ENCODE measurements around the gene ROS1.
A peak's percentile ranks its signal among the peaks of the same experiment; 100 is the strongest.

Gene ROS1

GRCh38 chr6:117464700-117465099, 39.0 kb upstream of the ROS1 start:
- TF ChIP-seq, protein P1, sequence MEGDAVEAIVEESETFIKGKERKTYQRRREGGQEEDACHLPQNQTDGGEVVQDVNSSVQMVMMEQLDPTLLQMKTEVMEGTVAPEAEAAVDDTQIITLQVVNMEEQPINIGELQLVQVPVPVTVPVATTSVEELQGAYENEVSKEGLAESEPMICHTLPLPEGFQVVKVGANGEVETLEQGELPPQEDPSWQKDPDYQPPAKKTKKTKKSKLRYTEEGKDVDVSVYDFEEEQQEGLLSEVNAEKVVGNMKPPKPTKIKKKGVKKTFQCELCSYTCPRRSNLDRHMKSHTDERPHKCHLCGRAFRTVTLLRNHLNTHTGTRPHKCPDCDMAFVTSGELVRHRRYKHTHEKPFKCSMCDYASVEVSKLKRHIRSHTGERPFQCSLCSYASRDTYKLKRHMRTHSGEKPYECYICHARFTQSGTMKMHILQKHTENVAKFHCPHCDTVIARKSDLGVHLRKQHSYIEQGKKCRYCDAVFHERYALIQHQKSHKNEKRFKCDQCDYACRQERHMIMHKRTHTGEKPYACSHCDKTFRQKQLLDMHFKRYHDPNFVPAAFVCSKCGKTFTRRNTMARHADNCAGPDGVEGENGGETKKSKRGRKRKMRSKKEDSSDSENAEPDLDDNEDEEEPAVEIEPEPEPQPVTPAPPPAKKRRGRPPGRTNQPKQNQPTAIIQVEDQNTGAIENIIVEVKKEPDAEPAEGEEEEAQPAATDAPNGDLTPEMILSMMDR (conservative IDR thresholded peaks at IDR 0.05), result no peak
- no peak overlapping the region for H3K27ac ChIP-seq

GRCh38 chr6:117463762-117464665, 38.3 kb upstream of the ROS1 start:
- no peak overlapping the region for H3K27ac ChIP-seq
- TF ChIP-seq, protein P1 (conservative IDR thresholded peaks at IDR 0.05), result no peak

DNA sequence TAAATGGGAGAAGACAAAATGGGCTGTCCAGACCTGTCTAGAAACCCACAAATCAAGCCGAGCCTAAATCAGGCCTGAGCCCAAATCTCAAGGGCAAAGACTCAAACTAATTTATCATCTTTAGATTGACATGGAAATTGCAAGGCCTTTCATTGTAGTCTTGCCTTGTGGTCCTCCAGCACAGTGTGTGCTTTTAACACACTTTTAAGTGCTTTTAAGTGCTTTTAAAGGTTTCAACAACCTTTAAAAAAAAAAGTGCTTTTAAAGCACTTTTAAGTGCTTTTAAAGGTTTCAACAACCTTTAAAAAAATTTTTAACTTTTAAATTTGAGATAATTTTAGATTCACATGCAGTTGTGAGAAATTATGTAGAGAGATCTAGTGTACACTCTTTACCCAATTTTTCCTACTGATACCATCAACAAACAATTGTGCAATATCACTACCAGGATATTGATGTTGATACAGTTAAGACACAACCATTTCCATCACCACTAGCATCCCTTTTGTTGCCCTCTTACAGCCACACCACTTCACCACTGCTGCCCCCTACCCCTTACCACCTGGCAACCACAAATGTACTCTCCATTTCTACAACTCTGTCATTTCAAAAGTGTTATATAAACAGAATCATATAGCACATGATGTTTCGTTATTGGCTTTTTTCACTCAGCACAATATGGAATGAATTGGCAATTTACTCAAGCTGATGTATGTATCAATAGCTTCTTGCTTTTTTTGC, 33.6 kb upstream of the ROS1 start:
- TF ChIP-seq, protein P1 (conservative IDR thresholded peaks at IDR 0.05), result no peak
- H3K27ac ChIP-seq, result no peak overlapping the region

- TF ChIP-seq, protein P1 (conservative IDR thresholded peaks at IDR 0.05), result peak; percentile 25
These were observed 31.3 kb upstream of the ROS1 start for GRCh38 chr6:117456998-117457397.

DNA sequence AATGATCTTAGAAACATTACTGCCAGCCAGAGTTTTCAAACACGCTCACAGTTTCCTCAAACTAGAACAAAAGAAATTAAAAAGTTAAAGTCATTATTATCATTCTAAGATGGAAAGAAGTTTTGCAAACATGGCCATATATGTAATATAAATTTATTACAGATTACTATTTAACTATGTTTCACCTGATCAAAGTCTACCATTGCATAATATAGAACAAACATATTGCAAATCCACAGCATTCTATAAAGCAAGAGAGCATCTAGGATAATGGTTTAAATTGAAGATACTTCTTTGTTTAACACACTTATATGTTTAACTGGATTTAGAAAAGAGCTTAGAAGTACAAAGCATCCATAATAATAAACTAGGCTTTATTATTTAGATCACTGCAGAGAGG, 30.5 kb upstream of the ROS1 start:
- peak overlapping the region; percentile 58 for H3K27ac ChIP-seq
- TF ChIP-seq, protein P1 (conservative IDR thresholded peaks at IDR 0.05), result no peak

More at GRCh38 chr6:117456998-117457397, 31.3 kb upstream of the ROS1 start:
- H3K27ac ChIP-seq, result peak overlapping the region; percentile 58

- TF ChIP-seq, protein P1 (conservative IDR thresholded peaks at IDR 0.05), result no peak
- H3K27ac ChIP-seq, result peak overlapping the region; percentile 6; the same call in 1 of the 2 replicates
These were observed 25.9 kb upstream of the ROS1 start for GRCh38 chr6:117451671-117452070.
